T follicular helper cell (primary cell): ENCODE measurements around the gene ACP6.
A peak's percentile ranks its signal among the peaks of the same experiment; 100 is the strongest.
"Not testable (repeated sequence)": the region's sequence is repeated elsewhere in the genome, so short reads cannot be mapped to it uniquely, and the experiment has no call there.

Experiments used
- DNase-seq: peaks from one replicate; pipeline ENCODE4 v3.0.0-alpha.2; 2020; ENCODE audit warnings: low read depth

The ACP6 gene

GRCh38 chr1:147620543-147620942, 49.8 kb downstream of the ACP6 start:
- no peak for DNase-seq

- DNase-seq = no peak
Measured at GRCh38 chr1:147619741-147620140, 50.6 kb downstream of the ACP6 start.

GRCh38 chr1:147618771-147619170, 51.6 kb downstream of the ACP6 start:
- no peak for DNase-seq

GRCh38 chr1:147618077-147618569, 52.2 kb downstream of the ACP6 start:
- DNase-seq = no peak

- DNase-seq = not testable (repeated sequence)
Measured at GRCh38 chr1:147614966-147615365, 55.4 kb downstream of the ACP6 start.

- DNase-seq = no peak
Measured at GRCh38 chr1:147613506-147613905, 56.8 kb downstream of the ACP6 start.

GRCh38 chr1:147612366-147612765, 58.0 kb downstream of the ACP6 start:
- DNase-seq = no peak

- DNase-seq = no peak
Measured at GRCh38 chr1:147611586-147611985, 58.7 kb downstream of the ACP6 start.

- DNase-seq = no peak
Measured at GRCh38 chr1:147611021-147611426, 59.3 kb downstream of the ACP6 start.

- DNase-seq = no peak
Measured at GRCh38 chr1:147609358-147609757, 61.0 kb downstream of the ACP6 start.

GRCh38 chr1:147608596-147608995, 61.7 kb downstream of the ACP6 start:
- no peak for DNase-seq

- no peak for DNase-seq
Measured at GRCh38 chr1:147605591-147605990, 64.7 kb downstream of the ACP6 start.

GRCh38 chr1:147603986-147604385, 66.3 kb downstream of the ACP6 start:
- no peak for DNase-seq

GRCh38 chr1:147600119-147601111, 69.9 kb downstream of the ACP6 start:
- no peak for DNase-seq

- DNase-seq = peak; percentile 96
Measured at GRCh38 chr1:147599362-147600118, 70.8 kb downstream of the ACP6 start.

- no peak for DNase-seq
Measured at GRCh38 chr1:147598621-147599361, 71.5 kb downstream of the ACP6 start.

- DNase-seq = no peak
Measured at GRCh38 chr1:147597010-147597409, 73.3 kb downstream of the ACP6 start.
